IPS-15b (cell line): Measurements from ENCODE around the gene KCNAB2.

Source experiments
- H3K27me3 ChIP-seq: one replicate; pipeline ENCODE4 v1.6.1; 2013; ENCODE audit warnings: low read length; ENCODE audit not compliant: control insufficient read depth, insufficient read depth
- H3K36me3 ChIP-seq: one replicate; pipeline ENCODE4 v1.6.1; 2013; ENCODE audit warnings: low read length; ENCODE audit not compliant: control insufficient read depth, insufficient read depth
- H3K4me1 ChIP-seq: one replicate; pipeline ENCODE4 v1.6.1; 2013; ENCODE audit warnings: mild to moderate bottlenecking, low read length; ENCODE audit not compliant: control insufficient read depth, insufficient read depth
- H3K4me3 ChIP-seq: one replicate; pipeline ENCODE4 v1.5.1; 2013; ENCODE audit warnings: low read depth, low read length
- H3K9ac ChIP-seq: one replicate; pipeline ENCODE4 v1.6.1; 2013; ENCODE audit warnings: low read depth, mild to moderate bottlenecking, low read length
- H3K9me3 ChIP-seq: one replicate; pipeline ENCODE4 v1.6.1; 2013; ENCODE audit warnings: mild to moderate bottlenecking, low read length; ENCODE audit not compliant: control insufficient read depth, insufficient read depth

The KCNAB2 gene

GRCh38 chr1:6126028-6126427 is 80.3 kb downstream of the KCNAB2 start:
- Histone ChIP-seq H3K9me3 (no peaks in the 10 kb centered on the region), H3K9ac (no peak overlapping the region), H3K4me1 (no peaks in the 10 kb centered on the region), H3K36me3 (no peaks in the 10 kb centered on the region), H3K27me3 (peaks cover 7% of the 10 kb centered on the region), H3K4me3 (no peak overlapping the region)

GRCh38 chr1:6126521-6127067 is 80.9 kb downstream of the KCNAB2 start:
- Histone ChIP-seq H3K27me3 (peaks cover 7% of the 10 kb centered on the region), H3K9ac (no peak overlapping the region), H3K4me1 (no peaks in the 10 kb centered on the region), H3K4me3 (no peak overlapping the region), H3K9me3 (no peaks in the 10 kb centered on the region), H3K36me3 (no peaks in the 10 kb centered on the region)

- Histone ChIP-seq H3K4me1 (no peaks in the 10 kb centered on the region), H3K9me3 (no peaks in the 10 kb centered on the region), H3K4me3 (peak overlapping the region; percentile 9), H3K9ac (no peak overlapping the region), H3K27me3 (peaks cover 7% of the 10 kb centered on the region), H3K36me3 (no peaks in the 10 kb centered on the region)
Observed at GRCh38 chr1:6127587-6128163, 82.0 kb downstream of the KCNAB2 start.

GRCh38 chr1:6128276-6129081 is 82.8 kb downstream of the KCNAB2 start:
- Histone ChIP-seq H3K27me3 (peaks cover 7% of the 10 kb centered on the region), H3K9me3 (no peaks in the 10 kb centered on the region), H3K4me3 (peak overlapping the region; percentile 9), H3K4me1 (no peaks in the 10 kb centered on the region), H3K36me3 (no peaks in the 10 kb centered on the region), H3K9ac (no peak overlapping the region)

- no peaks in the 10 kb centered on the region for H3K4me1 ChIP-seq
Observed at GRCh38 chr1:6129313-6129712, 83.6 kb downstream of the KCNAB2 start.

GRCh38 chr1:6130036-6130435 is 84.3 kb downstream of the KCNAB2 start:
- Histone ChIP-seq H3K27me3 (peaks cover 7% of the 10 kb centered on the region), H3K4me1 (no peaks in the 10 kb centered on the region), H3K9ac (no peak overlapping the region), H3K36me3 (no peaks in the 10 kb centered on the region), H3K9me3 (no peaks in the 10 kb centered on the region), H3K4me3 (no peak overlapping the region)

More at GRCh38 chr1:6129313-6129712, 83.6 kb downstream of the KCNAB2 start:
- H3K27me3 ChIP-seq, result peaks cover 7% of the 10 kb centered on the region
- no peak overlapping the region for H3K4me3 ChIP-seq
- no peaks in the 10 kb centered on the region for H3K36me3 ChIP-seq
- H3K9me3 ChIP-seq, result no peaks in the 10 kb centered on the region
- H3K9ac ChIP-seq, result no peak overlapping the region

GRCh38 chr1:6130596-6130995 is 84.9 kb downstream of the KCNAB2 start:
- no peak overlapping the region for H3K9ac ChIP-seq
- no peak overlapping the region for H3K4me3 ChIP-seq
- no peaks in the 10 kb centered on the region for H3K4me1 ChIP-seq
- H3K36me3 ChIP-seq, result no peaks in the 10 kb centered on the region
- H3K9me3 ChIP-seq, result no peaks in the 10 kb centered on the region
- H3K27me3 ChIP-seq, result peaks cover 7% of the 10 kb centered on the region

GRCh38 chr1:6131561-6131960 is 85.9 kb downstream of the KCNAB2 start:
- Histone ChIP-seq H3K4me3 (no peak overlapping the region), H3K9me3 (no peaks in the 10 kb centered on the region), H3K4me1 (no peaks in the 10 kb centered on the region), H3K36me3 (no peaks in the 10 kb centered on the region), H3K9ac (no peak overlapping the region), H3K27me3 (peaks cover 7% of the 10 kb centered on the region)

- H3K4me1 ChIP-seq, result no peaks in the 10 kb centered on the region
- H3K4me3 ChIP-seq, result no peak overlapping the region
- no peaks in the 10 kb centered on the region for H3K9me3 ChIP-seq
- no peak overlapping the region for H3K9ac ChIP-seq
- no peaks in the 10 kb centered on the region for H3K36me3 ChIP-seq
- H3K27me3 ChIP-seq, result peaks cover 4% of the 10 kb centered on the region
Observed at GRCh38 chr1:6133146-6133895, 87.6 kb downstream of the KCNAB2 start.

GRCh38 chr1:6134206-6134605 is 88.5 kb downstream of the KCNAB2 start:
- no peak overlapping the region for H3K9ac ChIP-seq
- H3K4me3 ChIP-seq, result no peak overlapping the region
- H3K36me3 ChIP-seq, result no peaks in the 10 kb centered on the region
- H3K9me3 ChIP-seq, result no peaks in the 10 kb centered on the region
- peaks cover 2% of the 10 kb centered on the region for H3K27me3 ChIP-seq
- no peaks in the 10 kb centered on the region for H3K4me1 ChIP-seq

GRCh38 chr1:6134741-6135510 is 89.2 kb downstream of the KCNAB2 start:
- no peaks in the 10 kb centered on the region for H3K27me3 ChIP-seq
- no peaks in the 10 kb centered on the region for H3K36me3 ChIP-seq
- H3K4me1 ChIP-seq, result no peaks in the 10 kb centered on the region
- no peak overlapping the region for H3K4me3 ChIP-seq
- H3K9me3 ChIP-seq, result no peaks in the 10 kb centered on the region
- no peak overlapping the region for H3K9ac ChIP-seq
